Measurements from ENCODE around the gene RPS29.
"Not testable (repeated sequence)": the region's sequence is repeated elsewhere in the genome, so short reads cannot be mapped to it uniquely, and the experiment has no call there.

The RPS29 gene

DNA sequence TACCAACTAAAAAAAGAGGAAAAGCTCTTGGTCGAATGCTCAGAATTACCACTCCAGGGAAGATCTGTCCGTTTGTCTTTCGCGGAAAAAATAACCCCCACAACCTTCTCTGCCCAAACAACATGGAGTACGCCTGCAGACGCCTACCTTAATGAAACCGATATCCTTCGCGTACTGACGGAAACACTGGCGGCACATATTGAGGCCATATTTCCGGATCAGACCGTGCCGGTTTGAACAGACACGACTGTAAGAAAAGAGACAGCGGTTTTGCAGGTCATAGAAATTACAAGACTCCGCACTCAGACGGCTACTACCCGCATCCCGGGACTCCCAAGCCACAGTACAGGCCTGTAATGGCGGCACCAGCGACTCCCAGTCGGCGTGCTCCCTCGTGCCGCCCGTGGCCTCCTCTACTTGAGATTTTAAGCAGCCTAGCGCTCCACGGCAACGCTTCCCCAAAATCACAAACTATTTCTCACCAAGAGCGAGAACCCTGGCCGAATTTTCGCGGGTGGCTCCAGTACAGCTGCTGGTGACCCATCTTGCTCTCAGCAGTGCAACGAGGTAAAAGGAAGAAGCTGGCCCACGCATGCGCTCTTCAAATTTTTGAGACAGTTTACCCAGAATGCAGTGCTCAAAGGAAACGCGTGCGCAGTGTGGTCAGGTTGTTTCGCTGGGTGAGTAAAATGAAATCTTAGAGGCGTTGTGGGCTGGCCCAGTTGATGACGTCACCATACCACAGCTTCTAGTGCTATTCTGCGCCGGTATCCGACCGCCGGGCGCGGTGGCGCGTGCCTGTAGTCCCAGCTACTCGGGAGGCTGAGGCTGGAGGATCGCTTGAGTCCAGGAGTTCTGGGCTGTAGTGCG lies at the start of gene RPS29:
RPS29 (minus strand) TSS at position 578 of the 870 bp plus-strand sequence; CDS start at position 544, 34 bp downstream.
- DNase-seq: peak; percentile 48 to 99 (median 93)

DNA sequence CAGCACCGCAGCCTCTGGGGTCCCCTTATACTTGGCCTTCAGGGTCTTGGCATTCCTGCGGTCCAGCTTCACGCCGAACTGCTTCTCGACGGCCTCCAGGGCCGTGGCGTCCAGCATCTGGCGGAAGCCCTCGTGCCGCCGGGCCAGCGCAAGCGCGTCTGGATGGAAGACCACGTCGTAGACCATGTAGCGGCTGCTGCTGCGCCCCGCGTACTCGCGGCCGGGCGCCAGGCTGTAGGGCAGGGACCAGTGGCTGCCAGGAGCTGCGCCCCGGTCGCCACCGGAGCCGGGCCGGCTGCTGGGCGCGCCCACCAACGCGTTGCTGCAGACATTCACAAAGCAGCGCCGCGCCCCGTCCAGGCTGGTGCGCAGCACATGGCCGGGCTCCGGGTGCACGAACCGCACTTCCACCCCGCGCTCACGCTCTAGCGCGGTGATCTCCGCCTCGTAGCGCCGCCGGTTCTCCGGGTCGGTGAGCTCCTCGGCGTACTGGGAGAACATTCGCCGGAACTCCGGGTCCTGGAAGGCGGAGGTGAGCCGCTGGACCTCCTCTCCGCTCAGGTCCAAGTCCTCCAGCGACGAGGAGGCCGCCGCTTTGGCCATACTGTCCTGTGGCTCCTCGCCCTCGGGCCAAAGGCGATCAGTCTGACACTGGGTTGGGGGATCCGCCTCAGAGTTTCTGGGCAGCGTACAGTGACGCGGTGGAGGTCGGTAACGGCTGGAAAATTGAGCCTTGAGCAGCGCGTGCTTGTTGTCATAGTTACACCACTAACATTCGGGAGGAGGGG lies 48.6 kb upstream of the RPS29 start, which contains the start of gene DNAAF2:
DNAAF2 (minus strand) TSS at position 698 of the 788 bp plus-strand sequence; CDS start at position 603, 95 bp downstream.
- peak in 42 of 56 donors; percentile 7 to 75 (median 53) for DNase-seq

DNA sequence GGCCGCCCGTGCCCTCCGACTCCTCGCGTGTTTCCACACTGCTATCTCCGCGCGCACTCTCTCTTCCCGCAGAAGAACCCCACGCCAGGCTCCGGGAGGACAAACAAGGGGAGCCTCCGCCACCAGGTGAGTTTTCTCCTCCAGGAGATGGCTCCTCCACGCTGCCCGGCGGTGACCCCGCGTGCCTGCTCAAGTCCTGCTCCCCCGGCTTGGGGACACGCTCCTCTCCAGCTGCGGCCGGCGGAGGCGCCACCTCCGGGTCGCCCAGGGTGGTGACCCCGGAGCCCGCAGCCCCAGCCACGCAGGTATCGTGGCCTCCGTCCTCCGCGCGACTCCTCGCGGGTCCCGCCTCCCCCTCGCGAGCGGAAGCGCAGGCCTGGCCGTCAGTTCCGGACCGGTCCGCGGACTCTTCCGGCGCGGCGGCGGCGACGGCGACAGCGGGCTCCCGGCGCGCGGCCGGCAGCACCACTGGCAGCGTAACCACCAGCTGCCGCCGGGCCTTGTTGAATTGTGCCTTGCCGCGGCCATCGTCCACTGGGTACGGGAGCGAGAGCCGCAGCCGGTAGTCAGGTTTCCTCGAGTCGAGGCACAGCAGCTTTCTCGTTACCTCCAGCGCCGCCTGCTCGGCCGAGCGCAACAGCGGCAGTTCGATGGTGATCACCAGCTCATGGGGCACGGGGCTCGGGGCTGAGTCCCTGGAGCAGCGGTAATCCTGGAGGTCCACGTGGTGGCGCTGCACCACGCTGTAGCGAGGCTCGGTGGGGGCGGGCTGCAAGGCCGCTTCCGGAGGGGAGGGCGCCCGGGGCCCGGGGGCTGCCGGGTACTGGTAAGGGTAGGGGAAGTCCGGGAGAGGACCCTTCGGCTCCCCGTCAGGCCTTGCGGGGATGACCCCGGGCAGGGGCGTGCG lies 47.7 kb upstream of the RPS29 start:
- DNase-seq: peak; percentile 44 to 96 (median 89)

DNA sequence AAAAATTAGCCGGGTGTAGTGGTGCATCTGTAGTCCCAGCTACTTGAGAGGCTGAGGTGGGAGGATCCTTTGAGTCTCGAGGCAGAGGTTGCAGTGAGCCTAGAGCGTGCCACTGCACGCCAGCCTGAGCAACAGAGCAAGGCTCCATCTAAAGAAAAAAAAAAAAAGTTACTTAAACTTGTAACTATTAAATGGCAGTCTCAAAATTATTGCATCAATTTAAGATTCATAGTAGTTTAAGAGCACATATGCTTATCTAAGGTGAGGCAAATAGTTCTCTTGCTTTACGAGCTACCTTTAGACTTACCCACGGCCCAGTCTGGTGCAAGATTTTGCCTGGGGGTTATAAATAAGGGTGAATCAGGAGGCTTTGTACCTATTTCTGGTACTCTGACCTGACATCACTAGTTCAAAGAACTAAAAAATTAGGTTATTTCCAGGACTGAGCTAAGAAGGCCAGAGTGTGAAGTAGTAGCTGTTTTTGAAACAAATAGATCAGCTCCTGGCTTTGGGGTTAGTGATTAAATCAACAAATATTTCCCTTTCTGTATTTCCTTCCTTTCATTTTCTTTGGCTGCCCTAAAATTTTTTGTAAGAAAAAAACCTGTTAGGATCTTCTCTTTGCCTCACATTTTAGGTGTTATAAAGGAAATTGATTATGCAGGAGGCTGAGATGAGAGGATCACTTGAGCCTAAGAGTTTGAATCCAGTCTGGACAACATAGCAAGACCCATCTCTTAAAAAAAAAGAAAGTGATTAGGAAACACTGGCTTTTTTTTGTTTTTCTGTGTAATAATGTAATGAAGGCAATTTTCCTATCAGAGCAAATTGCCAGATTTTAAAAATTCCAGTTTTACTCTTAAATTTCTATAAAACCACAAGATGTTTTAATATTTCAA lies 38.0 kb upstream of the RPS29 start:
- no peak for DNase-seq

DNA sequence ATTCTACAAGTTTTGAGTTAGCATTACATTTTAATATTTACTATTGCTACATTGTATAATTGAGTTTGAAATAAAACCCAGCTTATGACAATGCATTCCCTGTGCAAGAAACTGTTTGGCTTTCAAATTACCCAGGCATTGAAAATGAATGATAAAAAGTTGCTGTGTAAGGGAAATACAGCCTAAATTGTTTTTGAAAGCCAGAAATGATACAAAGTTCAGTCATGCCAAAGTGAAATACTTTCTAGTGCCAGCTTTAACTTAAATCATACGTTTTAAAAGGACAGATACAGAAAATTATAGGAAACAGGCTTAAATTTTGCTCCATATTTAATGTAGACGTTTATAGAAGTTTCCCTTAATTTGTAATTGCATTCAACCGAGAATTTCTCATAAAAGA lies 37.2 kb upstream of the RPS29 start:
- no peak for DNase-seq

DNA sequence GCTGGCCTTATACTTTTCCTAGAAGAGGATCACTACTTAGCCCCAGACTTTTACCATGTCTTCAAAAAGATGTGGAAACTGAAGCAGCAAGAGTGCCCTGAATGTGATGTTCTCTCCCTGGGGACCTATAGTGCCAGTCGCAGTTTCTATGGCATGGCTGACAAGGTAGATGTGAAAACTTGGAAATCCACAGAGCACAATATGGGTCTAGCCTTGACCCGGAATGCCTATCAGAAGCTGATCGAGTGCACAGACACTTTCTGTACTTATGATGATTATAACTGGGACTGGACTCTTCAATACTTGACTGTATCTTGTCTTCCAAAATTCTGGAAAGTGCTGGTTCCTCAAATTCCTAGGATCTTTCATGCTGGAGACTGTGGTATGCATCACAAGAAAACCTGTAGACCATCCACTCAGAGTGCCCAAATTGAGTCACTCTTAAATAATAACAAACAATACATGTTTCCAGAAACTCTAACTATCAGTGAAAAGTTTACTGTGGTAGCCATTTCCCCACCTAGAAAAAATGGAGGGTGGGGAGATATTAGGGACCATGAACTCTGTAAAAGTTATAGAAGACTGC lies 35.9 kb upstream of the RPS29 start:
- DNase-seq: no peak

DNA sequence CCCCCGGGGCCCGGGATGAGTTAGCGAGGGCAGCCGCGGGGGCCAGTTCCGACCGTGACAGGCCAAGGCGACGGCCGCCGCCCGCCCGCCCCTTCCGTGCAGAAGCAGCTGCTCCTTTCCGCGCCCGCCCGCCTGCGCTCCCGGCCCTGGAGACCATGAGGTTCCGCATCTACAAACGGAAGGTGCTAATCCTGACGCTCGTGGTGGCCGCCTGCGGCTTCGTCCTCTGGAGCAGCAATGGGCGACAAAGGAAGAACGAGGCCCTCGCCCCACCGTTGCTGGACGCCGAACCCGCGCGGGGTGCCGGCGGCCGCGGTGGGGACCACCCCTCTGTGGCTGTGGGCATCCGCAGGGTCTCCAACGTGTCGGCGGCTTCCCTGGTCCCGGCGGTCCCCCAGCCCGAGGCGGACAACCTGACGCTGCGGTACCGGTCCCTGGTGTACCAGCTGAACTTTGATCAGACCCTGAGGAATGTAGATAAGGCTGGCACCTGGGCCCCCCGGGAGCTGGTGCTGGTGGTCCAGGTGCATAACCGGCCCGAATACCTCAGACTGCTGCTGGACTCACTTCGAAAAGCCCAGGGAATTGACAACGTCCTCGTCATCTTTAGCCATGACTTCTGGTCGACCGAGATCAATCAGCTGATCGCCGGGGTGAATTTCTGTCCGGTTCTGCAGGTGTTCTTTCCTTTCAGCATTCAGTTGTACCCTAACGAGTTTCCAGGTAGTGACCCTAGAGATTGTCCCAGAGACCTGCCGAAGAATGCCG lies 35.1 kb upstream of the RPS29 start:
- peak in 35 of 56 donors; percentile 11 to 73 (median 50) for DNase-seq

DNA sequence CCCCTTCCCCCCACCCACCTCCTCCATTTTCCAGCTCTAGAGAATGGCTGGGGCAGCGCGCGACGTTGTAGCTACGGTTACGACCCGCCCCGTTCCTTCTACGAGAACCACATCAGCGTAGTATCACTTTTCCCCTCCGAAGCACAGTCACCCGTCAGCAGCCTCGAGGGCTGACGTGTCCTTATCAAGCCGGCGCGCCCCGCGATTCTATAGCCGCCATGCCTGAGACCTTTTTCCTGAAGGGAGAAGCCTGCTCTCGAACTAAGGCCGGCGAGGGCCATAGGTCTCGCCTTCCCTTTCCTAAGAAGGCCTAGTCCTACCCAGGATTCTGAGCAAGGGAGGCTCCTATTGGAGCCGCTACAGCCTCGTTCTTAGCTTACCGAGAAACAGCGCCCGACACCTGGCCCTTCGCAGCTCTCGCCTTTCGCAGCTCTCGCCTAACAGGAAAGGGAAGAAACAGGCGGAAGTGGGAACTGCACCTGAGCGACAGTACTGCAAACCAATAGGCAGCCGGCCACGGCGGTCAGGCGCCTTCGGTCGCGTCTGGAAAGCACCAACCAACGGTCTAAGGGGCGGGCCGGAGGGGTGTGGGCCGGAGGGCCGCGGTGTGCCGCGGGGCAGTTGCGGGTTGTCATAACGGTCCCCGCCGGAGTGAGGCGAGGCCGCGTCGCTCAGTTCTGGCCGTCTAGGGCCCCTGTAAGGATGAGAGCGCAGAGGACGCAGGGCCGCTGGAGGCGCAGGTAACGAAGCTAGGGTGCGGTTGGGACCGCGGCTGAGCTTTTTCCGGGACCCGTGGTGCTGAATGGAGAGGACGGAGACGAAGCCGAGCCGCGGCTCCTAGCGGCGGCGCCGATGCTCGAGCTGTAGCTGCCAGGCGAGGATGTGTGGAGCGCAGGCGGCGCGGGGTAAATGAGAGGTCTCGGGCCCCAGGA lies 34.3 kb upstream of the RPS29 start, which contains the start of the genes MGAT2 and RPL36AL:
MGAT2 (plus strand) TSS at position 618 of the 932 bp plus-strand sequence. CDS start 470 bp downstream, outside the sequence.
RPL36AL (minus strand) TSS at position 445 of the 932 bp plus-strand sequence. CDS start 1,522 bp downstream, outside the sequence.
- DNase-seq: peak; percentile 53 to 98 (median 96)

DNA sequence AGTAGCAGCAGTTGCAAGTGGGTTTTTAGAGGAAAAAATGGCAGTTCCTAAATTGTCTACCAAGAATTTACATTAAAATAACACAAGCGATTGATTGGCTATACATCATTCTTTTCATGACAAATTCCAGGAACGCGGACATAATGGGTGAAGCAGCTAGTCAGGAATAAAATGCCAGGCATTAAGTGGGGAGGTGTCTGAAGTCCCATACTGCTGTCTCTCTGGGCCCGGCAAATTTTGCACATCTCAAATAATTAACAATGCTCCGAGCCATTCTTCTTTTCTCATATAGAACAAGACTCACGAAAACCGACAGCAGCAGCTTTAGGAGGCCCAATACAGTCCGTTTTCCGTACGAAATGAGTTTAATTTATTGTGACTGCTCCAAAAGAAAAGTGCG lies 33.5 kb upstream of the RPS29 start:
- no peak for DNase-seq

DNA sequence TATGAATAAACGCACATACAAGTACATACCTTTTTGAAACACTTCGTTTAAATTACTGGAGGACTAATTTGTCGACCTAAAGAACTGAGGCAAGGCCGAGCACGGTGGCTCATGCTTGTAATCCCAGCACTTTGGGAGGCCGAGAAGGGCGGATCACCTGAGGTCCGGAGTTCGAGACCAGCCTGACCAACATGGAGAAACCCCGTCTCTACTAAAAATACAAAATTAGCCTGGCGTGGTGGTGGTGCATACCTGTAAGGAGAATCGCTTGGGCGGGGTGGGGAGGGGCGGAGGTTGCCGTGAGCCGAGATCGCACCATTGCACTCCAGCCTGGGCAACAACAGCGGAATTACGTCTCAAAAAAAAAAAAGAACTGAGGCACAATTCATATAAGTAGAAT lies 33.1 kb upstream of the RPS29 start:
- DNase-seq: not testable (repeated sequence)

DNA sequence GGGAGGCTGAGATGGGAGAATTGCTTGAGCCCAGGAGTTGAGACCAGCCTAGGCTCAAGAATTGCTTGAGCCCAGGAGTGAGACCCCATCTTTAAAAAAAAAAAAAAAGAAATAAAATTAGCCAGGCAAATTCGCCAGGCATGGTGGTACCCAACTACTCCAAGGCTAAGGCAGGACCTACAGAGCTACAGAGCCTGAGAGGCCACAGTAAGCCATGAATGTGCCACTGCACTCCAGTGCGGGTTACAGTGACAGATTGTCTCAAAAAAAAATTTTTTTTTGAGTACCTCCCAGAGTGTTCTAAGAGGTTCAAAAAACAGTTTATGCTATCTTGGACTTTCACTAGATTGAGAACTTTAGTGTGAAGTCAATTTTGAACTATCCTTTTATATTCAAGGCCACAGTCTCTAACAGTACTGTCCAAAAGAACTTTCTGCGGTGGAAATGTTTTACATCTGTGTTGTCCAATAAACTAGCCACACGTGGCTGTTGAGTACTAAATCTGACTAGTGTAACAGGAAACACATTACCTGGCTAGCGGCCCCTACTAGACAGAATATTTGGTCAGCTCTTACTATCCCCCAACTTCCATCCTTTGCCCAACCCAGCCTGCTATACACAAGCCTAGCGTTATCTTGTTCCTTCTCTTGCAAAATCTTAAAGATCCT lies 31.8 kb upstream of the RPS29 start:
- DNase-seq: no peak

DNA sequence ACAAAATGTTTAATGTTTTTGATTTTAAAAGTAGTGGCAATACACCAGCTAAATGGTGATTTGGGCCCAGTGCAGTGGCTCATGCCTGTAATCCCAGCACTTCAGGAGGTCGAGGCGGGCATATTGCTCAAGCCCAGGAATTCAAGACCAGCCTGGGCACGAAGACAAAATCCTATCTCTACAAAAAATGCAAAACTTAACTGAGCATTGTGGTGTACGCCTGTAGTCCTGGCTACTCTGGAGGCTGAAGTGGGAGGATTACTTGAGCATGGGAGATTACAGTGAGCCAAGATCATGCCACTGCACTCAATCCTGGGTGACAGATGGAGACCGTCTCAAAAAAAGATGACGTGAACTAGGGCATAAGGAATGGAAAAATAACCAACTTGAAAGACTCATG lies 29.6 kb upstream of the RPS29 start:
- no peak for DNase-seq

DNA sequence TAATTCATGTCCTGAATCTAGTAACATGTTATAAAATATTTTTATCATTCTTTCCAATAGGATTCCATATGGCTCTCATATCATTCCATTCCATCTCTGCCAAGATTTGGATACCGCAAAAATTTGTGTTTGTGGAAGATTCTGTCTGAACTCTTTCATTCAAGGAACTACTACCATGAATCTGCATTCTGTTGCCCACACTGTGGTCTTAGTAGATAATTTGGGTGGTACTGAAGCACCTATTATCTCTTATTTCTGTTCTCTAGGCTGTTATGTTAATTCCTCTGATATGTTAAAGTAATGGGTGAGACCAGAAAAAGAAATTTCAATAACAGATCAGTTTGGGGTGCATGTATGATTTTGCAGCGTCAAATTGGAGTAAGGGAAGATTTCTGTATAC lies 28.0 kb upstream of the RPS29 start:
- DNase-seq: no peak

DNA sequence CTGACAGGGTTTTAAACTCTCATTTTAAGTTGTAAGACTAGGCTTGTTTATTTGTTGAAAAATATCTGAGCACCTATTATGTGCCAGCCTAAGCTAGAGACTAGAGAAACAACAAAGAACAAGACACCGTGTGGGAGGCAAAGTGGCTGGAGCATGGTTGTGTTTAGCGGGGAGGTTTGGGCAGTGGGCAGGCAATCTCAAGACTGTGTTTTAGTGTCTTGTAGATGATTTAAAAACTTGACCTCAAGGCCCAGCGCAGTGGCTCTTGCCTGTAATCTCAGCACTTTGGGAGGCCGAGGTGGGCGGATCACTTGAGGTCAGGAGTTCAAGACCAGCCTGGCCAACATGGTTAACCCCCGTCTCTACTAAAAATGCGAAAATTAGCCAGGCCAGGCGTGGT lies 26.5 kb upstream of the RPS29 start:
- no peak for DNase-seq

DNA sequence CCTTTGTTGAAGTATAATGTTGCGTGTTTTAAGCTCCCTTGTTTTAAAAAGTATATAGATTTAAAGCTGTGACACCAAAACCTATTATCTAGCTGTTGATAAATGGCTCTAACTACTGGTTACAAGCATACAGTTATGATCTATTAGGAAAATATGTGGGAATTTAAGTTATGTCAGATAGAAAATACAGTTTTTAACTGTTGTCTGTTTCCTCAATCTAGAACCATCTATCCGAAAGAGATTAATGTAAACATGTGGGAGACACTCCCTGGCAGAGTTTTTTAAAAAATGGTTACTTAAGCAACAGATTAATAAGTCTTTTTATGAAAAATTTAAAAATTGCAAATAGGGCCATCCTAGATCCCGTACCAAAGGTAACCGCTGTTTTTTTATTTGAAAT lies 26.1 kb upstream of the RPS29 start:
- DNase-seq: no peak

DNA sequence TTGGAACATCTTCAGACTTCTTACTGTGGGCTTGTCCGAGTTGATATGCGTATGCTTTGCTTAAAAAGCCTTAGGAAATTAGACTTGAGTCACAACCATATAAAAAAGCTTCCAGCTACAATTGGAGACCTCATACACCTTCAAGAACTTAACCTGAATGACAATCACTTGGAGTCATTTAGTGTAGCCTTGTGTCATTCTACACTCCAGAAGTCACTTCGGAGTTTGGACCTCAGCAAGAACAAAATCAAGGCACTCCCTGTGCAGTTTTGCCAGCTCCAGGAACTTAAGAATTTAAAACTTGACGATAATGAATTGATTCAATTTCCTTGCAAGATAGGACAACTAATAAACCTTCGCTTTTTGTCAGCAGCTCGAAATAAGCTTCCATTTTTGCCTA lies 21.4 kb upstream of the RPS29 start:
- DNase-seq: no peak

Measured in amygdala (tissue), 56 donors.